HG03565 (cell line): ENCODE results near the gene PLPP7.
"Not testable (repeated sequence)": the region's sequence is repeated elsewhere in the genome, so short reads cannot be mapped to it uniquely, and the experiment has no call there.

Source experiments
- ATAC-seq: cut with Tn5 transposase; IDR thresholded peaks from one replicate; pipeline ENCODE4 v1.9.1; 2021; ENCODE audit warnings: mild to moderate bottlenecking, moderate library complexity; ENCODE audit not compliant: unreplicated experiment

The PLPP7 gene

DNA sequence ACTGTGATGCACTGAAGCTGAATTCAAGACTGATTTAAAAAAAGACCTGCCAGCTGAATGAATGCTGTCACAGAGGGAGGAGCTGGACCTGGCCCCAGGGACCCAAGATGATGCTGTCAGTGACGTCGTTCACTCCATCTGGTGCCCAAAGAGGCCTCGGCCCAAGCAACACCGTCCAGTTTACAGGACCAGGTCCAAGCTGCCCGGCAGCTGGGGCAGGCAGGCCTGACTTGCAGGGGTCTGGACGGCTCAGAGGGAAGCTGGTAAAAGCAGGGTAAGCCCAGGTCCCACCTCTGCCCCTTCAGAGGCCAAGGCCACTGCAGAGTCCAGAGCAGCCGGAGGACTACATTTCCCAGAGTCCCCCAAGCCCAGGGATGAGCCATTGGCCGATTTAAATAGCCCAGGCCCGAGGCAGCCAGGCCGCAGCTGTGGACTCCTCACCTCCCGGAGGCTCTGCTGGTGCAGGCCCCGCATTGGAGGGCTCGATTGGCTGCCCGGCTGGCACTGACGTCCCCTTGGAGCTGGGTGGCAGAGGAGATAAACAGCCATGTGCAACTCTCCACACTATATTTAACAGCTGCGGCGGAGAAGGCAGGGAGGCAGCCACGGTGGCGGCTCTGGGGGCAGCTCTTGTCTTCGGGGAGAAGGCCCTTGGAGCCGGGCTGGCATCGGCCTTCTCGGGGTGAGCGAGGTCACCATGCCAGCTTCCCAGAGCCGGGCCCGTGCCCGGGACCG, at the start of gene PLPP7:
Gene PLPP7, plus strand, starts transcription at position 423 of the 735 bp plus-strand sequence. Its CDS starts 275 bp downstream, at position 698.
- no peak for ATAC-seq

DNA sequence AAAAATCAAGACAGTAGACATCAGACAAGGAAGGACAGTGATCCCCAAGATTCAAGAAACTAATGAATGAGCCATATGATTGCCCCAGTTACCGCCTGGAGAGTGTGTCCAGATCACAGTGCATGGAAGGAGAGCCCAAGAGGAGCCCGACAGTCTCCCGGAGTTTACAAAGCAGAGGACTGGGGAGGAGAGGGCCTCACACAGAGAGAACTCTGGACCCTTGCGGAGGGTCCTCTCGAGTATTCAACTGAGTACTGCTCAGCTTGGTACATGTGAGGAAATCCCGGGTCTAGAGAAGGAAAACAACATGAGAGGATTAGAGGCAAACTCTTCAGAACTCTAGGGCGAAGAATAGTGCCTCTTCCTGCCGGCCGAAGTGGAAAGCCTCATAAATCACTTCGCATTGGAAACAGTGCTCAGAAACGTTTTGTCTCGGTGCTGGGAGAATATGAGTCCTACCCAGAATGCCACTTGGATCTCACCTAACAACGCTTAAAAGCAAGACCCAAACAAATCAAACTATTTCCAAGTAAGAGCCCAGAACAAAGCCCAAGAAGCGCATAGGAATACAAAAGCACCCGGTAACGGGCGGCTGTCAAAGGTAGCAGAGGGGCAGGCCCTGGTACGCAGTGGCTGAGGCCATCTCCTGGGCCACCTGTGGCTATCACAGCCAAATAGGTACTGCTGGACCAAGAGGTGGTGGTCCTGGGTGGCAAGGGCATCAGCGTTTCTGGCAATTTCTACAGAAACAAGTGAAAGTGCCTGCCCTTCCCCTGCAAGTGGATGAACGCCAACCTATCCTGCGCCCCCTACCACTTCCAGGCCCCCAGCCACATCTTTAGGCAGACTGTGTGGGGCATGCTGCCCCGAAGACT, 49.2 kb upstream of the PLPP7 start:
- ATAC-seq = no peak

DNA sequence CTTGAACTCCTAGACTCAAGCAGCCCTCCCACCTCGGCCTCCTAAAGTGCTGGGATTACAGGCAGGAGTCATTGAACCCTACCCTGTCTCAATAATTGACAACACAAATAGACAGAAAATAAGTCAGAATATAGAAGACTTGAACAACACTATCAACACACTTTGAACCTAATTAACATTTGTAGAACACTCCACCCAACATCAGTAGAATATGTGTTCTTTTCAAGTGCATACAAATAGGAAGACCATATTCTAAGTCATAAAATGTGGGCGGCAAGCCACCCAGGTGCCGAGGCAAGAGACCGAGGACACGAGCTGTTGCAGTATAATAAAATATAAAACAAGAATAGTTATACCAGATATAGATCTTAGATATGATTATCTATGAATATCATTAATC, 45.2 kb upstream of the PLPP7 start:
- ATAC-seq = not testable (repeated sequence)

DNA sequence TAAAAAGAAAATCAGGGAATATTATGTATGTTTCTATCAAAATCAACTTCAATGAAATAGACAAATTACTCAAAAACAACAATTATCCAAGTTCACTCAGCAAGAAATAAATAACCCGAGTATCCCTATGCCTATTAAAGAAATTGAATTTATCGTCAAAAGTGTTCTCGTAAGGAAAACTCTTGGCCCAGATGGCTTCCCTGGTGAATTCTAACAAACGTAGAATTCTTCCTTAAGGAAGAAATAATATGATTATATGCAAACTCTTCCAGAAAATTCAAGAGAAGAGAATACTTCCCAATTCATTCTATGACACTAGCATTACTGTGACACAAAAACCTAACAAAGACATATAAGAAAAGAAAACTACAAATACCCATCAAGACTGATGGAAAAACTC, 42.9 kb upstream of the PLPP7 start:
- ATAC-seq = no peak

DNA sequence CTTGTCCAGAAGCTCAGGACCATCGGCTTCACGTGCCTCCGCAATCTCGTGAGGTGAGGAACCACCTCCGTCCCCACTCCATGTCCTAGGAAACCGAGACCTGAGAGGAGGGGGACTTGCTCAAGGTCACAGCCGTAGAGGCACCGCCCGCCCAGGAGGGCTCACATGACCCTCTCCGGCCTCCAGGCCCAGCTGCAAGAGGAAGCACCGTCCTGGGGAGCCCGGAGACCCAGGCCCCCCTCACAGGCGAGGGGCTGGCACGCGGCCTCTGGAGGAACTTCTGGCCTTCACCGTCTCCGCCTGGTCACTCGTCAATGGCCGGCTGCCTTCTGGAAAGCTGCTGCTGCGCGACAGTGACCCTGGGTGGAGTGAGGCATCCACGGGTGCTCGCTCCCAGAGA, 37.4 kb upstream of the PLPP7 start:
- ATAC-seq = no peak

DNA sequence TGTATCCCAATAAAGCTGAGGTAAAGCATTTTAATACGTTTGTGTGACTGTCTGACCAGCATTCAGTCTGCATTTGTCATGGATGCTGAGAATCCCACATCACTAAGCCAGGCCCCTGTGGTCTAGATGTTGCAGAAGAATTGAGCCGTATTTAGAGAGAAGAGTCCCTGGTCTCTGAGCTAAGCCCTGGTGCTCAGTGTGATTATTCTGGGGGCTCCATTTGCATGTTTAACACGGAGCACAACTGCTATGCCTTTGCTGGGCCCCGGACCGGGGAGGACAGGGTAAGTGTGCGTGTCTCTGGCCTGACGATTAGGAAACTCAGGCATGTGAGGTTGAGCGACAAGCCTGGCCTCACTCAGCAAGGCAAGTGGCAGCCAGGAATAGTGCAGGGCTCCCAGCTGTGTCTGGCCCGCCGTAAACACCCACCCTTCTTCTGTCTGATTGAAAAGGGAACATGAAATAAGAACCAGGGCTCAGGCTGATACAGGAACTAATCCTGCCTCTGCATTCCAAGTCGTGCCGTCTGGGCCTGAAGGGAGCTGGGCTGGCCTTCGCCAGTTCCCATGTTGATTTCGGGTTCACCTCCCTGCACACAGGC, 35.5 kb upstream of the PLPP7 start:
- ATAC-seq = no peak

DNA sequence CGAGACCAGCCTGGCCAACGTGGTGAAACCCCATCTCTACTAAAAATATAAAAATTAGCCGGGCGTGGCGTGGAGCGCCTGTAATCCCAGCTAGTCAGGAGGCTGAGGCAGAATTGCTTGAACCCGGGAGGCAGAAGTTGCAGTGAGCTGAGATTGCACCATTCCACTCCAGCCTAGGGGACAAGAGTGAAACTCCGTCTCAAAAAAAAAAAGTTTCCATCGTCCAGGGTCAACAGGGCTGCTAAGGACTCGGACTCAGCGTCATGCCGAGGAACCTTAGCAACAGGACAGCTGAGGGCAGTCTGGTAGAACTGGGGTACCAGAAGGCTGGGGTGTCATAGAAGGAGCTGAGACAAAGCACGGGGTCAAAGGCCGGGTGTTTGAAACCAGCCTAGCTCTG, 34.9 kb upstream of the PLPP7 start:
- no peak for ATAC-seq

DNA sequence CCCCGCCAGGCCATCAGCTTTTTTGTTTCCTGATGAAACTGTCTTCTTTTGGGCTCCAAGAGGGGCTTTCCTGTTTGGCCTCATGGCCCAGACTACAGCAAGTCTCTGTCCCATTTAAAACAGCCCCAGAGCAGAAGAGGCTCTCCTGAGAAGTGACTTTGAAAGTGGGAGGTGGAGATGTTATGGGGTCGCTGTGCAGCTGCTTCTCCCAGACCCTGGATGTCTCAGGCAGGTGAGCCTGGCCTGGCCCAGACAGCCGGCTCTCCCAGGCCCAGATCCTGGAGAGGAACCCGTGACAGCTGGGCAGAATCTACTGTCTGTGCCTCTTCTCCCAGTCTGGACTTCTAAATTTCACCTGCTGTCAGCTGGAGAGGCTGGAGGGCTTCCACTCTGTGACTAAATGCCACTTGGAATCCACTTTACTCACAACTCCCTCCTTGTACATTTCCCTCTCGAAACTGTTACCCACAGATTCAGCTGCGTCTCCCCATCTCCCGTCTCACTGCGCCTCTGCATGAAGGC, 33.8 kb upstream of the PLPP7 start:
- ATAC-seq = no peak

DNA sequence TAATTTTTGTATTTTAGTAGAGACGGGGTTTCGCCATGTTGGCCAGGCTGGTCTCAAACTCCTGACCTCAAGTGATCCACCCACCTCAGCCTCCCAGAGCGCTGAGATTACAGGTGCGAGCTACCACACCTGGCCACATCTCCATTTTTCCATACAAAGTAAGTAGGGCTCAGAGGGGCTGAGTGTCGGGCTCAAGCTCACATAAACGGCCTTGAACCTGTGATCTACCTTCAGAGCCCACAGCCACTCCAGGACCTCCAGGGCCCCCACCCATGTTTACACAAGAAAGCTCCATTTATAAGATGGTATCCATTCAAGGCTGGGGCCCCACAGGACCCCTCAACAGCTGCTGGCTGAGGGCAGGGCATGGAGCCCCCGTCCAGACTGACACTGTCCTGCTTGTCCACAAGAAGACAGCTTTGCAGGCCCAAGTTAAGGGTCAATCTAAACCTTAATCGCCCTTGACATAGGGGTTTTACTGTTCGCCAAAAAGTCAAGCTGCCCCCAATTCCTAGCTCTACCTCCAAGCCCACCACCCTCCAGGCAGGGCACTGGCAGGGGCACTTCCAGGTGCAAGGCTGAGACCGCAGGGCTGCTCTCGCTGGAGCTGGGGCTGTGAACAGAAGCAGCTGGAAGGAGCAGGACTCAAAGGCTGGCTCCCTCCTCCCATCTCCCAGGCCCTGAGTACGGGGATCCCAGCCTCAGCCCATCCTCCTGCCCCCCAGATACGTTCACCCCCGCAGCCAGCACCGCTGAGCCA, 32.1 kb upstream of the PLPP7 start:
- no peak for ATAC-seq

DNA sequence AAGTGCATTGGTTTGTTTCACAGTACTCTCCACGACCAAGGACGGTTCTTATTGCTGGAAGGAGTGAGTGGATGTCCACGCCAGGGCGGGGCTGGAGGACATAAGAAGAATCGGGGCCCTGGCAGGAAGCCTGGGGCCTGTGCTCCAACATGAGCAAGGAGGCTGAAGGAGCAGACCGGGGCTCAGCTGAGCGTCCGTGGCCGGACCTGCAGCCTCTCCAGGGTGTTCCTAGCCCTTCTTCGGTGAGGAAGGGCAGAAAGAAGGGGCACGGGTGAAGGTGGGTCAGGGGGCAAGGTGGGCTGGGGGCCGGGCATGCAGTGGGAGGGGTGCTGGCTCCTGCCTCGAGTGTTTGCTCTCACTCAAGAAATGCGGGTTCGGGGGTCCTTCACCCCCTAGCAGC, 31.3 kb upstream of the PLPP7 start:
- ATAC-seq = no peak

DNA sequence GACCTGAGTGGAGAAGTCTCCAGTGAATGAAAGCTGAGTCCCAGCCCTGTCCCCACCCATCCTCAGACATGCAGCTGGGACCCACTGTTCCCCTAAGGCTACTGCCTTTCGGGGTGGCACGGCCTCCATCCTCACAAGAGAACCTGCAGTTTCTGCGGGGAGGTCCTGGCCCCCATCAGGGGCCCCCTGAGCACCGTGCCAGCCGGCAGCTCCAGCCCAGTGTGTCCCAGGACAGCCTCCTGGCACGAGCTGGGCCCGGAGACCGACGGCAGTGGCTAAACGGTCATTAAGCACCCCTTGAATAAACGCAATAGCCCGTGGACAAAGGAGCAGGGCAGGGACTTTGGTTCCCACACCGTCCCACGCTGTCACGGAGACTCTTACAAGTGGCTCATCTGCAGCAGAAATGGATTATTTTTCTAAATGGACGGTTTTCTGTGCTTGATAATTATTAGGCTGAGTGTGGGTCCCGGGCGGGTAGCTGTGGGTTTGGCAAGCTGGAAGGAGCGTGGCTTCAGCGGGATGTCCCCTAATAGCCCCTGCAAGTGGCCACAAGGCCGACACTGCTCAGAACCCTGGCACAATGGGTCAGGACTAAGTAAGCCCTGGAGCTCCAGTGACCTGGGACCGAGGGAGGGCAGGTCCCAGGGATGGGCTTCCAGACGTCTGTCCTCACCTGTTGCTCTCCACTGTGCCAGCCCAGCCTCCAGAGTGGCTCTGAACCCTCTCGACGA, 30.7 kb upstream of the PLPP7 start:
- no peak for ATAC-seq

DNA sequence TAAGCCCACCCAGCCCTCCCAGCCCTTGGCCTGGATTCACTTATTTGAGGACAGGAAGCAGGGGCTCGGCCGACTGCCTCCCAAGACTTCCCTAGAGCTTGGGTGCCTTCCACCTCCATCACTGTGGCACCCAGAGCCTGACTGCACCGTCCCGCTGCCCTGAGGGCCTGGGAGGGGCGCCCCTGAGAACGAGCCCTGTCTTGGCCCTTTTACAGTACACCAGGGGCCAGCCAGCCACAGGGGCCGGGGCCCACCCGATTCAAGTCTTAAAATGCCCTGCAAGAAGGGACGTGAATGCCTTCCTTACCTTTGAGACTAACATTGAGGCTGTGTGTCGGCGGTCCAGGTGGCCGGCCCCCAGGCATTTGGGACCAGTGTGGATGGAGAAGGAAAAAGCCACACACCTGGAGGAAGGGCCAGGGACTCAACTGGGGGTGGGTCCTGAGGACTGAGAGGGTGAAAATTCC, 30.1 kb upstream of the PLPP7 start:
- no peak for ATAC-seq

DNA sequence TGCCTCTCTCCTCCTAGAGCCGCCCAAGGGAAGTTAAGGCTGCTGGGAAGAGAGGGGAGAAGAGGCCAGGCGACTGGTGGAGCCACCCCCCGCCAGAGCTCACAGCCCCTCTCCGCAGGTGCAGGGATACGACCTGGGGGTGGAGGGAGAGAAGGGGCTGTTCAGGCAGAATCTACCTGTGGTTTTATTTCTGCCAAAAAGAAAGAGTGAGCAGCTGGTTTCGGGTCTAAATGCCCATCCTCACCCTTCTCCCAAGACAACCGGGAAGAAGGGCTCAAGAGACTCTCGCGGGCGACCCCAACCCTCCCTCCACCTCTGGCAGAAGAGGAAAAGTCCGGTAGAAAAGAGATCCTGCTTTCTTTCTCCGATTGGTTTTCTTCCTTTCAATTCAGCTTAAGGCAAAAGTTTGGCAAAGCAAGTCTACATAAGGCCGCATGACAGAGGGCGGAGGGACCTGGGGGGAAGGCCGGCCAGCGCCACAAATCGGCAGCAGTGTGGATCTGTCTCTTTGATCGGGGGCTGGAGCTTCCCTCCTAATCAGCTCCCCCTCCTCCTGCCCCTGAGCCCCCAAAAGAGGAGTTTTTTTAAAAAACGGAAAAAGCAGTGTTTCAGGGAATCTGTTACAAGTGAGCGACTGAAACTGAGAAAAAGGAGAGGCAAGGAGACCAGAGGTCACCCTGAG, 29.5 kb upstream of the PLPP7 start:
- ATAC-seq = no peak

DNA sequence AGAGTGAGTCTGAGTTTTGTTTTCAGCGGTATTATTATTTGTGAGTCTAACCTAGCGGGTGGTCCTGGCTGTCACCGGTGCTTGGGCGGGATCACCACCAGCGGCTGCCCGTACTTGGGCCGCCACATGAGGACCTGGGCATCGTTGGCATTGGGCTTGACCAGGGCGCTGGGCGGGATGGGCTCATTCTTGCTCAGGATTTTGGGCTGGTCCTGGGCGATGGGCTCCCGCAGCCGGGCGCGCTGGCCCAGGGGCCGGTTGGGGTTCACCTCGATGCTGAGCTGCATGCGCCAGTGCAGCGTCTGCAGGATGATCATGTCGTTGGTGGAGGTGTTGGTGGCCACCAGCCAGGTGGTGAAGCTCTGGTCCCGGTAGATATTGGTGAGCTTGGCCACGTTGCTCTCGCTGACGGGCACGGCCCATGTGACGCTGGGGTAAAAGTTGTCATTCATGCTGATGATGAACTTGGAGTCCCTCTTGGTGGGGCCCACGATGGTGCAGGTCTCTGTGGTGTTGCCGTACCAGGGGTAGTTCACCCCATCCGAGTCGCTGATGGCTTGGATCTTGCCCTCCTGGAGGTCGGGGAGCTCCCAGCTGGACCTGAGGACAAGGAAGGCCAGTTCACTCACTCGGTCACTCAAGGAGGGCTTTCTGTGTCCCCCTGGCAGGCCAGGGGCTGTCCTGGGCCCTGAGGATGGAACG, 28.6 kb upstream of the PLPP7 start:
- no peak for ATAC-seq

DNA sequence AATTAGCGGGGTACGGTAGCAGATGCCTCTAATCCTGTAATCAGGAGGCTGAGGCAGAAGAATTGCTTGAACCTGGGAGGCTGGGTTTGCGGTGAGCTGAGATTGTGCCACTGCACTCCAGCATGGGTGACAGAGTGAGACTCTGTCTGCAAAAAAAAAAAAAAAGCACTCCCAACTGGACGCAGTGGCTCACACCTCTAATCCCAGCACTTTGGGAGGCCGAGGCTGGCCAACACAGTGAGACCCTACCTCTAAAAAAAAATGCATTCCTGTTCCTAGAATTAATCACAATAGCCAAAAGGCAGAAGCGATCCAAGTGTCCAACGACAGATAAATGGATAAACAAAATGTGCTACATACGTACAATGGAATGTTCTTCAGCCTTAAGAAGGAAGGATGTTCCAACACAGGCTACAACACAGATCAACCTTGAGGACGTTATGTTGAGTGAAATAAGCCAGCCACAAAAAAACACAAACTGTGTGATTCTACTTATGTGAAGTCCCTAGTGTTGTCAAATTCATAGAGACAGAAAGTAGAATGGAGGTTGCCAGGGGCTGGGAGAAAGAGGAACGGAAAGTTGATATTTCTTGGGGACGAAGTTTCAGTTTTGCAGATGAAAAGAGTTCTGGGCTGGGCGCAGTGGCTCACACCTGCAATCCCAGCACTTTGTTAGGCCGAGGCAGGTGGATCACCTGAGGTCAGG, 27.0 kb upstream of the PLPP7 start:
- no peak for ATAC-seq

DNA sequence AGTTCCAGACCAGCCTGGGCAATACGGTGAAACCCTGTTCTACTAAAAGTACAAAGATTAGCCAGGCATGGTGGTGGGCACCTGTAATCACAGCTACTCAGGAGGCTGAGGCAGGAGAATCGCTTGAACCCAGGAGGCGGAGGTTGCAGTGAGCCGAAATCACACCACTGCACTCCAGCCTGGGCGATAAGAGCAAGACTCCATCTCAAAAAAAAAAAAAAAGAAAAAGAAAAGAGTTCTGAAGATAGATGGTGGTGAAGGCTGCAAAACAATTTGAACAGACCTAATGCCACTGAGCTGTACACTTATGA, 26.5 kb upstream of the PLPP7 start:
- ATAC-seq = not testable (repeated sequence)

DNA sequence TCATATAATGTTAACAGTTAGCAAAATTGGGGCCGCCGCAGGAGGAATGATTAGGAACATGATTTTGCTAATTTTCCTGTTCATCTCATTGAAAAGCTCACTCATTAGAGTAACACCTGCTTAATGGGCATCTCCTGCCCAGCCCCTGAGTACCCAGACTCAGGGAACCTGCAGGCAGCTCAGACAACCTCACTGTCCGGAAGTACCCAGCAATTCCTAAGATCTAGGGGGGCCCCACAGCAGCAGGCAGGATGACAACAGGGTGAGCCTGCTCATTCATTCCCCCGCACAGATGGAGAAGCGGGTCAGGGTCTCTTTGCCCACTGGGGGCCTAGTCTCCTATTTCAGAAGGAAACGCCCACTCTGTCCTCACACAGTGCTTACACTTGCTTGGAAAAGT, 25.8 kb upstream of the PLPP7 start:
- no peak for ATAC-seq

DNA sequence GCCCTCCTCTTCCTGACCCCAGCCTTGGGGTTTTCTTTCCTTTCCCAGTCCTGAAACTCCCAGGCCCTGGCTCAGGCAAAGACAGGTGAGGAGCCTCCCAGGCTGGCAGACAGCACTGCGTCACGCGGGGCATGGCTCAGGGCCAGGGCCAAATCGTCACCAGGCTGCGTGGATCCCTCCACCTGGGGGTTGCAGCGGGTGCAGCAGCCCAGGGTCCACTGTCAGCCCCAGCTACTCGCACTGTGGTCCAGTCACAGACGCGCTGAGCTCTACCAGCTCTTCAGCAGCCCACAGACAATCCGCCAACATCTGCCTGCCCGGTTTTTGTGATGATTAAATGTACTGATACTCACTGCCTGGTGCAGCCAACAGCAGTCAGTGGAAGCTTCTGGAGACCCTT, 25.3 kb upstream of the PLPP7 start:
- ATAC-seq = no peak
